Endothelial cell of umbilical vein (primary cell): ENCODE measurements around the gene SEZ6L.

Experiments used
- EZH2 ChIP-seq: IDR thresholded peaks from 2 replicates; pipeline ENCODE4 v1.6.1; 2012; ENCODE audit warnings: borderline replicate concordance, low read depth, mild to moderate bottlenecking, moderate library complexity, low read length, inconsistent platforms; ENCODE audit not compliant: severe bottlenecking
- FOS ChIP-seq: IDR thresholded peaks from 2 replicates; pipeline ENCODE4 v1.6.1; 2011; ENCODE audit warnings: mild to moderate bottlenecking, low read length, moderate library complexity, borderline replicate concordance; ENCODE audit not compliant: insufficient read depth
- GATA2 ChIP-seq: IDR thresholded peaks from 2 replicates; pipeline ENCODE4 v1.7.0; 2011; ENCODE audit warnings: low read depth, mild to moderate bottlenecking, moderate library complexity, mixed read lengths, low read length; ENCODE audit not compliant: insufficient read length, insufficient read depth
- JUN ChIP-seq: IDR thresholded peaks from 2 replicates; pipeline ENCODE4 v1.6.1; 2011; ENCODE audit warnings: borderline replicate concordance, low read depth; ENCODE audit not compliant: insufficient read length, insufficient read depth
- MAX ChIP-seq: IDR thresholded peaks from 2 replicates; pipeline ENCODE4 v1.6.1; 2011; ENCODE audit not compliant: insufficient read depth, insufficient read length
- POLR2A ChIP-seq: IDR thresholded peaks from 2 replicates; pipeline ENCODE4 v1.6.1; 2012; ENCODE audit warnings: low read depth, mild to moderate bottlenecking, control low read depth, low read length
- POLR2AphosphoS5 ChIP-seq: IDR thresholded peaks from 2 replicates; pipeline ENCODE4 v1.6.1; 2012; ENCODE audit warnings: low read depth, mild to moderate bottlenecking, control low read depth, low read length, moderate library complexity; ENCODE audit not compliant: insufficient read depth
- TF ChIP-seq, protein P1 (sequence below), 2 donors: IDR thresholded peaks; 1 replicate in 1 of 2; 2 replicates in 1 of 2; pipeline ENCODE4 v1.5.1; 2011; ENCODE audit warnings: low read length in 2 of 2, mild to moderate bottlenecking in 2 of 2, moderate library complexity in 2 of 2, control low read depth in 1 of 2, inconsistent platforms in 1 of 2, low read depth in 1 of 2; ENCODE audit not compliant: insufficient read depth in 1 of 2; ENCODE audit errors: extremely low read depth in 1 of 2

DNA sequence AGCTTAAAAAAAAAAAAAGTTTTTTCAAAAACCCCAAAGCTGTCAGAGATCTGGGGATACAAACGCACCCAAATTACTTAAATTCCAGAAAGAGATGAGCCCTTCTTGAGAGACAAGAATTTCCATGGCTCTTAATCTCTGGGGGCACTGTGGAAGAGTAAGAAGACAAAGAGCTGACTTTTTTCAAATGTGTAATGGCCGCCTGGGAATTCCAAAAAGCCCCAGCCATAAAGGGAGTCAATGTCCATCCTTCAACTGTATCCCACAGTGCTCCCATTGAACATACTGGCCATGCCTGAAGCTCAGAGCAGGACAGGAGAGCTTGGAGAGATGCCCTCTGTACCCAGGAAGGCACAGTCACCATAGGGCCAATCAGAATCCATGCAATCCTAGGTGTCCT, 222.4 kb downstream of the SEZ6L start:
- TF ChIP-seq POLR2A (no peak), FOS (no peak), POLR2AphosphoS5 (no peak), EZH2 (no peak), JUN (no peak), GATA2 (no peak), MAX (no peak)
- TF ChIP-seq, protein P1, sequence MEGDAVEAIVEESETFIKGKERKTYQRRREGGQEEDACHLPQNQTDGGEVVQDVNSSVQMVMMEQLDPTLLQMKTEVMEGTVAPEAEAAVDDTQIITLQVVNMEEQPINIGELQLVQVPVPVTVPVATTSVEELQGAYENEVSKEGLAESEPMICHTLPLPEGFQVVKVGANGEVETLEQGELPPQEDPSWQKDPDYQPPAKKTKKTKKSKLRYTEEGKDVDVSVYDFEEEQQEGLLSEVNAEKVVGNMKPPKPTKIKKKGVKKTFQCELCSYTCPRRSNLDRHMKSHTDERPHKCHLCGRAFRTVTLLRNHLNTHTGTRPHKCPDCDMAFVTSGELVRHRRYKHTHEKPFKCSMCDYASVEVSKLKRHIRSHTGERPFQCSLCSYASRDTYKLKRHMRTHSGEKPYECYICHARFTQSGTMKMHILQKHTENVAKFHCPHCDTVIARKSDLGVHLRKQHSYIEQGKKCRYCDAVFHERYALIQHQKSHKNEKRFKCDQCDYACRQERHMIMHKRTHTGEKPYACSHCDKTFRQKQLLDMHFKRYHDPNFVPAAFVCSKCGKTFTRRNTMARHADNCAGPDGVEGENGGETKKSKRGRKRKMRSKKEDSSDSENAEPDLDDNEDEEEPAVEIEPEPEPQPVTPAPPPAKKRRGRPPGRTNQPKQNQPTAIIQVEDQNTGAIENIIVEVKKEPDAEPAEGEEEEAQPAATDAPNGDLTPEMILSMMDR (IDR thresholded peaks at IDR 0.05; ENCODE audit: extremely low read depth in 1 of 2, insufficient read depth in 1 of 2, low read depth in 1 of 2, low read length in 2 of 2): no peak
